SK-N-MC (cell line): ENCODE measurements around the gene PDE4D.

Source experiments
- EZH2 ChIP-seq: fragments of 200-600 bp; sonication (generic); IDR thresholded peaks from one replicate; pipeline ENCODE4 v1.6.1; 2017; ENCODE audit warnings: antibody characterized with exemption
- FOXP2 ChIP-seq: optimal IDR thresholded peaks from 2 replicates; pipeline ENCODE3; 2011; ENCODE audit warnings: mild to moderate bottlenecking, moderate library complexity; ENCODE audit not compliant: insufficient read depth; ENCODE audit errors: extremely low read length, control extremely low read depth
- POLR2AphosphoS5 ChIP-seq: IDR thresholded peaks from 2 replicates; pipeline ENCODE4 v1.6.1; 2012; ENCODE audit warnings: mild to moderate bottlenecking, low read depth, low read length, borderline replicate concordance

- TF ChIP-seq POLR2AphosphoS5 (no peak), FOXP2 (no peak), EZH2 (no peak)
These were observed 166.3 kb downstream of the PDE4D start for GRCh38 chr5:59727186-59727585.
